IMR-90 (cell line): ENCODE results near the gene MAPK10.

Source experiments
- CEBPB ChIP-seq: IDR thresholded peaks from 2 replicates; pipeline ENCODE4 v1.6.1; 2012; ENCODE audit warnings: low read depth, low read length, improper control_type of control experiment
- CHD1 ChIP-seq: IDR thresholded peaks from 2 replicates; pipeline ENCODE4 v1.6.1; 2012; ENCODE audit warnings: low read depth, low read length, improper control_type of control experiment
- MXI1 ChIP-seq: IDR thresholded peaks from 2 replicates; pipeline ENCODE4 v1.6.1; 2012; ENCODE audit warnings: low read depth, mild to moderate bottlenecking, low read length, moderate library complexity, borderline replicate concordance
- POLR2A ChIP-seq: IDR thresholded peaks from 2 replicates; pipeline ENCODE4 v1.6.1; 2012; ENCODE audit warnings: mild to moderate bottlenecking, low read depth, low read length
- RFX5 ChIP-seq: IDR thresholded peaks from 2 replicates; pipeline ENCODE4 v1.8.0; 2012; ENCODE audit warnings: low read depth, mild to moderate bottlenecking, low read length, moderate library complexity
- TF ChIP-seq, protein P1 (sequence below): conservative IDR thresholded peaks from 2 replicates; pipeline ENCODE4 v1.5.1; 2012; ENCODE audit warnings: mild to moderate bottlenecking, low read depth, low read length, improper control_type of control experiment

DNA sequence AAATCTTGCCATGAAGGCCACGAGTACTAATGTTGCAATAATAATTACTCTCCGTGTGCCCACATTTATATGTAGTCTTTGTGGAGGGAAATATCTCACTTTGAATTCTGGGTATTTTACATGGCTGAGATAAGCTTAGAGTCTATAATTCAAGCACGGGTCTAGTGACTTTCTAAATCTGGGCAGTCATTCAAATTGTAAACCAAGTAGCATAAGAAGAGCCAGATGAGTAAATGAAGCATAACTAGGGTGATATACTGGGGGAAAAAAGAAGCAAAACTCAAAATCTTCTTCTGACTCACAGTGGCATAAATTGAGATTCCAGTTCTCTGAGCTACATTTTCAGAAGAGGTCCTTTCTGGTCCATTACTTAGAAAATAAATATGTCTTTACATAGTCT lies 53.0 kb downstream of the MAPK10 start:
- no peak for TF ChIP-seq POLR2A
- TF ChIP-seq CHD1 = no peak
- TF ChIP-seq, protein P1, sequence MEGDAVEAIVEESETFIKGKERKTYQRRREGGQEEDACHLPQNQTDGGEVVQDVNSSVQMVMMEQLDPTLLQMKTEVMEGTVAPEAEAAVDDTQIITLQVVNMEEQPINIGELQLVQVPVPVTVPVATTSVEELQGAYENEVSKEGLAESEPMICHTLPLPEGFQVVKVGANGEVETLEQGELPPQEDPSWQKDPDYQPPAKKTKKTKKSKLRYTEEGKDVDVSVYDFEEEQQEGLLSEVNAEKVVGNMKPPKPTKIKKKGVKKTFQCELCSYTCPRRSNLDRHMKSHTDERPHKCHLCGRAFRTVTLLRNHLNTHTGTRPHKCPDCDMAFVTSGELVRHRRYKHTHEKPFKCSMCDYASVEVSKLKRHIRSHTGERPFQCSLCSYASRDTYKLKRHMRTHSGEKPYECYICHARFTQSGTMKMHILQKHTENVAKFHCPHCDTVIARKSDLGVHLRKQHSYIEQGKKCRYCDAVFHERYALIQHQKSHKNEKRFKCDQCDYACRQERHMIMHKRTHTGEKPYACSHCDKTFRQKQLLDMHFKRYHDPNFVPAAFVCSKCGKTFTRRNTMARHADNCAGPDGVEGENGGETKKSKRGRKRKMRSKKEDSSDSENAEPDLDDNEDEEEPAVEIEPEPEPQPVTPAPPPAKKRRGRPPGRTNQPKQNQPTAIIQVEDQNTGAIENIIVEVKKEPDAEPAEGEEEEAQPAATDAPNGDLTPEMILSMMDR = no peak
- TF ChIP-seq CEBPB = no peak
- TF ChIP-seq MXI1 = no peak
- TF ChIP-seq RFX5 = no peak
